IMR-90 (cell line): Measurements from ENCODE around the gene CFAP69. TPM values are rescaled to one million over a fixed set of nuclear protein-coding genes. Genes with fewer than 3 reads are reported as not detected.

Experiments
- ATAC-seq: fragments of 200-7000 bp; cut with Tn5 transposase; 2 replicates; pipeline ENCODE4 v1.9.1; 2020; ENCODE audit warnings: low read depth, mild to moderate bottlenecking, moderate library complexity
- BruUV-seq: library from RNA; stranded (reverse); fragments of 400-500 nt; replicated peaks from 2 replicates; lab custom pipeline; 2021; lab: Mats Ljungman, UMichigan
- CTCF ChIA-PET: fragments of 300-600 bp; formaldehyde crosslinking; extraction: SDS; loops from one replicate; lab custom pipeline; 2021; ENCODE audit warnings: antibody characterized with exemption; lab: Yijun Ruan, JAX
- POLR2A ChIA-PET: fragments of 300-600 bp; sonication (Branson Sonifier 250); formaldehyde crosslinking; loops from one replicate; lab custom pipeline; 2022; ENCODE audit warnings: antibody characterized with exemption; ENCODE audit not compliant: unreplicated experiment; lab: Charles Lee
- DNase-seq: peaks from one replicate; pipeline ENCODE4 v3.0.0; 2013
- H2AFZ ChIP-seq: replicated peaks from 2 replicates; pipeline ENCODE3; 2013; ENCODE audit warnings: low read length, mild to moderate bottlenecking; ENCODE audit not compliant: poor library complexity
- H2AK5ac ChIP-seq: 2 replicates; pipeline ENCODE4 v1.6.1; 2013; ENCODE audit warnings: low read depth, low read length, inconsistent platforms
- H2AK9ac ChIP-seq: replicated peaks from 2 replicates; pipeline ENCODE3; 2013; ENCODE audit warnings: mild to moderate bottlenecking, low read depth, low read length, moderate library complexity; ENCODE audit not compliant: poor library complexity
- H2BK120ac ChIP-seq: 2 replicates; pipeline ENCODE4 v1.6.1; 2013; ENCODE audit warnings: low read depth, low read length, inconsistent platforms
- H2BK15ac ChIP-seq: 3 replicates; pipeline ENCODE4 v1.6.1; 2013; ENCODE audit warnings: low read depth, low read length, inconsistent platforms
- H2BK20ac ChIP-seq: 2 replicates; pipeline ENCODE4 v1.6.1; 2013; ENCODE audit warnings: low read depth, mild to moderate bottlenecking, inconsistent platforms, low read length, moderate library complexity
- H2BK5ac ChIP-seq: 2 replicates; pipeline ENCODE4 v1.6.1; 2013; ENCODE audit warnings: mild to moderate bottlenecking, low read depth, low read length, inconsistent platforms; ENCODE audit not compliant: poor library complexity, severe bottlenecking
- H3K14ac ChIP-seq: replicated peaks from 2 replicates; pipeline ENCODE4 v1.6.1; 2013; ENCODE audit warnings: low read depth, low read length, inconsistent platforms
- H3K18ac ChIP-seq: 2 replicates; pipeline ENCODE4 v1.6.1; 2013; ENCODE audit warnings: low read depth, low read length, control low read depth
- H3K23ac ChIP-seq: 2 replicates; pipeline ENCODE4 v1.6.1; 2013; ENCODE audit warnings: low read depth, low read length, inconsistent platforms
- H3K27ac ChIP-seq: 2 replicates; pipeline ENCODE4 v1.5.1; 2013; ENCODE audit warnings: mild to moderate bottlenecking, control low read depth, low read length; ENCODE audit not compliant: insufficient read depth
- H3K27me3 ChIP-seq: 2 replicates; pipeline ENCODE4 v1.6.1; 2013; ENCODE audit warnings: low read length; ENCODE audit not compliant: control insufficient read depth, insufficient read depth
- H3K36me3 ChIP-seq: 2 replicates; pipeline ENCODE4 v1.6.1; 2013; ENCODE audit warnings: low read length, mixed read lengths; ENCODE audit not compliant: control insufficient read depth, insufficient read depth
- H3K4ac ChIP-seq: 2 replicates; pipeline ENCODE4 v1.6.1; 2013; ENCODE audit warnings: low read depth, low read length, inconsistent platforms
- H3K4me1 ChIP-seq: 2 replicates; pipeline ENCODE4 v1.6.1; 2013; ENCODE audit warnings: low read length, mixed read lengths; ENCODE audit not compliant: control insufficient read depth, insufficient read depth
- H3K4me2 ChIP-seq: 2 replicates; pipeline ENCODE4 v1.6.1; 2013; ENCODE audit warnings: low read depth, mild to moderate bottlenecking, control low read depth, low read length, moderate library complexity
- H3K4me3 ChIP-seq: 2 replicates; pipeline ENCODE4 v1.5.1; 2013; ENCODE audit warnings: low read depth, mild to moderate bottlenecking, control low read depth, low read length, moderate library complexity; ENCODE audit not compliant: insufficient read depth
- H3K56ac ChIP-seq: 2 replicates; pipeline ENCODE4 v1.6.1; 2013; ENCODE audit warnings: low read length, inconsistent platforms; ENCODE audit not compliant: insufficient read depth; ENCODE audit errors: extremely low read depth
- H3K79me1 ChIP-seq, 2 experiments: 2 replicates each; pipeline ENCODE4 v1.6.1; 2013; ENCODE audit warnings: low read length in 2 of 2, inconsistent platforms in 1 of 2, low read depth in 1 of 2
- H3K9ac ChIP-seq: 2 replicates; pipeline ENCODE4 v1.6.1; 2013; ENCODE audit warnings: low read depth, low read length, control low read depth
- H3K9me1 ChIP-seq: 2 replicates; pipeline ENCODE4 v1.6.1; 2013; ENCODE audit warnings: low read length, inconsistent platforms; ENCODE audit not compliant: insufficient read depth
- H3K9me3 ChIP-seq: 2 replicates; pipeline ENCODE4 v1.6.1; 2013; ENCODE audit warnings: low read length; ENCODE audit not compliant: control insufficient read depth, insufficient read depth
- H4K20me1 ChIP-seq: 2 replicates; pipeline ENCODE4 v1.6.1; 2013; ENCODE audit warnings: low read length, inconsistent platforms; ENCODE audit not compliant: insufficient read depth
- H4K5ac ChIP-seq: 2 replicates; pipeline ENCODE4 v1.6.1; 2013; ENCODE audit warnings: mild to moderate bottlenecking, low read depth, low read length, control low read depth
- H4K8ac ChIP-seq, 2 experiments: 2 replicates each; pipeline ENCODE4 v1.6.1; 2013; ENCODE audit warnings: low read depth in 2 of 2, low read length in 2 of 2, control low read depth in 1 of 2, inconsistent platforms in 1 of 2
- H4K91ac ChIP-seq: 2 replicates; pipeline ENCODE4 v1.6.1; 2013; ENCODE audit warnings: low read depth, low read length, inconsistent platforms; ENCODE audit not compliant: insufficient read depth
- BHLHE40 ChIP-seq: fragments of 150-350 bp; IDR thresholded peaks from 2 replicates; pipeline ENCODE4 v1.6.1; 2016; ENCODE audit warnings: mild to moderate bottlenecking, low read depth, low read length
- CEBPB ChIP-seq: IDR thresholded peaks from 2 replicates; pipeline ENCODE4 v1.6.1; 2012; ENCODE audit warnings: low read depth, low read length, improper control_type of control experiment
- CHD1 ChIP-seq: IDR thresholded peaks from 2 replicates; pipeline ENCODE4 v1.6.1; 2012; ENCODE audit warnings: low read depth, low read length, improper control_type of control experiment
- CTCF ChIP-seq: conservative IDR thresholded peaks from 2 replicates; pipeline ENCODE4 v1.5.1; 2012; ENCODE audit warnings: mild to moderate bottlenecking, low read depth, low read length, improper control_type of control experiment
- ELK1 ChIP-seq: fragments of 150-350 bp; IDR thresholded peaks from 2 replicates; pipeline ENCODE4 v1.6.1; 2016; ENCODE audit warnings: low read depth, mild to moderate bottlenecking, low read length, moderate library complexity, borderline replicate concordance
- FOS ChIP-seq: fragments of 150-350 bp; IDR thresholded peaks from 2 replicates; pipeline ENCODE4 v1.6.1; 2016; ENCODE audit warnings: low read depth, low read length
- MAFK ChIP-seq: IDR thresholded peaks from 2 replicates; pipeline ENCODE4 v1.6.1; 2012; ENCODE audit warnings: low read depth, low read length, improper control_type of control experiment
- MAZ ChIP-seq: IDR thresholded peaks from 2 replicates; pipeline ENCODE4 v1.6.1; 2012; ENCODE audit warnings: low read depth, mild to moderate bottlenecking, low read length, improper control_type of control experiment, moderate library complexity, borderline replicate concordance
- NFE2L2 ChIP-seq: fragments of 150-350 bp; IDR thresholded peaks from 2 replicates; pipeline ENCODE4 v1.6.1; 2016; ENCODE audit warnings: low read depth, mild to moderate bottlenecking, low read length
- RAD21 ChIP-seq: IDR thresholded peaks from 2 replicates; pipeline ENCODE4 v1.6.1; 2012; ENCODE audit warnings: low read length, improper control_type of control experiment
- RCOR1 ChIP-seq: IDR thresholded peaks from 2 replicates; pipeline ENCODE4 v1.6.1; 2012; ENCODE audit warnings: mild to moderate bottlenecking, low read length, improper control_type of control experiment; ENCODE audit not compliant: insufficient replicate concordance
- RFX5 ChIP-seq: IDR thresholded peaks from 2 replicates; pipeline ENCODE4 v1.8.0; 2012; ENCODE audit warnings: low read depth, mild to moderate bottlenecking, low read length, moderate library complexity
- SMC3 ChIP-seq: fragments of 150-350 bp; IDR thresholded peaks from 2 replicates; pipeline ENCODE4 v1.6.1; 2016; ENCODE audit warnings: low read depth, mild to moderate bottlenecking, antibody characterized with exemption, low read length, moderate library complexity
- USF2 ChIP-seq: fragments of 150-350 bp; IDR thresholded peaks from 2 replicates; pipeline ENCODE4 v1.6.1; 2017; ENCODE audit warnings: mild to moderate bottlenecking, antibody characterized with exemption, low read length, low read depth
- dilution Hi-C: fragments of 300-500 bp; cut with HindIII; formaldehyde crosslinking; loops from one replicate; pipeline ENCODE4 v1.14.3; 2018; ENCODE audit warnings: low sequenced_read_pairs; ENCODE audit not compliant: unreplicated experiment
- in situ Hi-C: fragments of 300-500 bp; cut with MboI; formaldehyde crosslinking; loops from 3 replicates; pipeline ENCODE4 v1.14.3; 2019; ENCODE audit warnings: low sequenced_read_pairs, inconsistent platforms, mixed read lengths
- intact Hi-C: fragments of 100-400 bp; cut with micrococcal nuclease; formaldehyde crosslinking; loops from 2 replicates; pipeline ENCODE4 v1.10.0; 2022
- polyA plus RNA-seq, 3 experiments: library from polyadenylated mRNA; depleted of rRNA; stranded (reverse); fragments of >200 nt; gene quantifications; 2 replicates each; pipeline ENCODE4 v1.2.3, GENCODE V29; 2012; ENCODE audit warnings: low replicate concordance in 1 of 3
- total RNA-seq: library from RNA; depleted of rRNA; stranded (reverse); fragments of >200 nt; gene quantifications from 2 replicates; pipeline ENCODE4 v1.2.3, GENCODE V29; 2012

CFAP69 gene
- total and polyA plus RNA-seq, 2 of the 4 experiments (the other 2 are of a cell fraction), result 0.72 to 0.86 TPM

- H2BK20ac ChIP-seq, result no peak overlapping the region
- no peaks in the 10 kb centered on the region for H3K79me1 ChIP-seq
- H3K9me1 ChIP-seq, result no peaks in the 10 kb centered on the region
- H3K23ac ChIP-seq, result no peak overlapping the region
- no peak overlapping the region for H3K4me2 ChIP-seq
- no peaks in the 10 kb centered on the region for H3K9me3 ChIP-seq
- no peak overlapping the region for H3K14ac ChIP-seq
- DNase-seq (no peak), ATAC-seq (no peak)
- H3K36me3 ChIP-seq, result no peaks in the 10 kb centered on the region
- H4K91ac ChIP-seq, result no peak overlapping the region
- no peaks in the 10 kb centered on the region for H4K20me1 ChIP-seq
- H3K4me3 ChIP-seq, result no peak overlapping the region
- no peak overlapping the region for H2BK15ac ChIP-seq
- H3K9ac ChIP-seq, result no peak overlapping the region
- no peak overlapping the region for H2AK5ac ChIP-seq
- no peak overlapping the region for H3K18ac ChIP-seq
- no peak overlapping the region for H4K8ac ChIP-seq
- intact Hi-C loops (no loop called here), in situ Hi-C loops (loop anchor here (10.0 kb wide), 1 partner anchor 97 kb away; no protein-coding TSS in a partner anchor), dilution Hi-C loops (no loop called here)
- no peak overlapping the region for H2AK9ac ChIP-seq
- ChIA-PET POLR2A (no interaction called here), CTCF (no interaction called here)
- TF ChIP-seq ELK1 (no peak), NFE2L2 (no peak), MAZ (no peak), BHLHE40 (no peak), CHD1 (no peak), RFX5 (no peak), MAFK (no peak), CTCF (no peak), USF2 (no peak), CEBPB (no peak), RAD21 (no peak), FOS (no peak), SMC3 (no peak), RCOR1 (no peak)
- no peaks in the 10 kb centered on the region for H3K4me1 ChIP-seq
- no TSS peak for BruUV-seq
- no peak overlapping the region for H3K27ac ChIP-seq
- H3K27me3 ChIP-seq, result no peaks in the 10 kb centered on the region; the same call in 1 of the 2 replicates
- no peak overlapping the region for H4K5ac ChIP-seq
- no peak overlapping the region for H2BK120ac ChIP-seq
- H2AFZ ChIP-seq, result no peak overlapping the region
- H3K56ac ChIP-seq, result no peak overlapping the region
- H2BK5ac ChIP-seq, result no peak overlapping the region
- H3K4ac ChIP-seq, result no peak overlapping the region
These were observed 16.5 kb downstream of the CFAP69 start for GRCh38 chr7:90261441-90261840.
